ENCODE data around the gene CFAP52.

GRCh38 chr17:9672691-9673090 is 96.2 kb downstream of the CFAP52 start:
- TF ChIP-seq CTCF (IDR thresholded peaks at IDR 0.05) (no peak), POLR2A (IDR thresholded peaks at IDR 0.05) (no peak)
